GM21381 (cell line): ENCODE measurements around the gene VGF.
A peak's percentile ranks its signal among the peaks of the same experiment; 100 is the strongest.
"Not testable (repeated sequence)": the region's sequence is repeated elsewhere in the genome, so short reads cannot be mapped to it uniquely, and the experiment has no call there.

ENCODE experiments used
- ATAC-seq: cut with Tn5 transposase; IDR thresholded peaks from one replicate; pipeline ENCODE4 v1.9.1; 2021; ENCODE audit warnings: mild to moderate bottlenecking, moderate library complexity; ENCODE audit not compliant: unreplicated experiment

The VGF gene

DNA sequence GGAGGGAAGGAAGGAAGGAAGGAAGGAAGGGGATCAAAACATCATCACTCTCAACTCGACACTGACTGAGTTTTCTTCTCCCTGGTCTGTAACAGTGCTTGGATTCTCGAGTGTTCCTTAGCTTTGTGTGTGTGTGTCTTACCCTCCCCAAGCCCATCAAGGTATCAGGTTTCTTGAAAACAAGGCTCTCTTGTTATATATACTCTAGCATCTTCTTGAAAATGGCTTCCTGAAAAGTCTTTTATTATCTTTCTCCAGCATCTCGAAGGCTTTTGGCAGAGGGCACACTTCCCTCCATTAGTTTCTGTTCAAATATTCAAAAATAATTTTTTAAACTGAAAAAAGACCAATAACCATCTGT lies 25.1 kb downstream of the VGF start:
- ATAC-seq: no peak

DNA sequence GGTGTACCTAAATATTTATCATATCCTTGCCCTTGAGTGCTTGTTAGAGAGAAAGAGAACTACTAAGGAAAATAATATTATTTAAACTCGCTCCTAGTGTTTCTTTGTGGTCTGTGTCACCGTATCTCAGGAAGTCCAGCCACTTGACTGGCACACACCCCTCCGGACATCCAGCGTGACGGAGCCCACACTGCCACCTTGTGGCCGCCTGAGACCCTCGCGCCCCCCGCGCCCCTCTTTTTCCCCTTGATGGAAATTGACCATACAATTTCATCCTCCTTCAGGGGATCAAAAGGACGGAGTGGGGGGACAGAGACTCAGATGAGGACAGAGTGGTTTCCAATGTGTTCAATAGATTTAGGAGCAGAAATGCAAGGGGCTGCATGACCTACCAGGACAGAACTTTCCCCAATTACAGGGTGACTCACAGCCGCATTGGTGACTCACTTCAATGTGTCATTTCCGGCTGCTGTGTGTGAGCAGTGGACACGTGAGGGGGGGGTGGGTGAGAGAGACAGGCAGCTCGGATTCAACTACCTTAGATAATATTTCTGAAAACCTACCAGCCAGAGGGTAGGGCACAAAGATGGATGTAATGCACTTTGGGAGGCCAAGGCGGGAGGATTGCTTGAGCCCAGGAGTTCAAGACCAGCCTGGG lies 27.0 kb downstream of the VGF start:
- no peak for ATAC-seq

DNA sequence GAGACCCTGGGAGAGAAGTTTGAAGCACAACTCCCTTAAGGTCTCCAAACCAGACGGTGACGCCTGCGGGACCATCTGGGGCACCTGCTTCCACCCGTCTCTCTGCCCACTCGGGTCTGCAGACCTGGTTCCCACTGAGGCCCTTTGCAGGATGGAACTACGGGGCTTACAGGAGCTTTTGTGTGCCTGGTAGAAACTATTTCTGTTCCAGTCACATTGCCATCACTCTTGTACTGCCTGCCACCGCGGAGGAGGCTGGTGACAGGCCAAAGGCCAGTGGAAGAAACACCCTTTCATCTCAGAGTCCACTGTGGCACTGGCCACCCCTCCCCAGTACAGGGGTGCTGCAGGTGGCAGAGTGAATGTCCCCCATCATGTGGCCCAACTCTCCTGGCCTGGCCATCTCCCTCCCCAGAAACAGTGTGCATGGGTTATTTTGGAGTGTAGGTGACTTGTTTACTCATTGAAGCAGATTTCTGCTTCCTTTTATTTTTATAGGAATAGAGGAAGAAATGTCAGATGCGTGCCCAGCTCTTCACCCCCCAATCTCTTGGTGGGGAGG lies 27.6 kb downstream of the VGF start:
- no peak for ATAC-seq

DNA sequence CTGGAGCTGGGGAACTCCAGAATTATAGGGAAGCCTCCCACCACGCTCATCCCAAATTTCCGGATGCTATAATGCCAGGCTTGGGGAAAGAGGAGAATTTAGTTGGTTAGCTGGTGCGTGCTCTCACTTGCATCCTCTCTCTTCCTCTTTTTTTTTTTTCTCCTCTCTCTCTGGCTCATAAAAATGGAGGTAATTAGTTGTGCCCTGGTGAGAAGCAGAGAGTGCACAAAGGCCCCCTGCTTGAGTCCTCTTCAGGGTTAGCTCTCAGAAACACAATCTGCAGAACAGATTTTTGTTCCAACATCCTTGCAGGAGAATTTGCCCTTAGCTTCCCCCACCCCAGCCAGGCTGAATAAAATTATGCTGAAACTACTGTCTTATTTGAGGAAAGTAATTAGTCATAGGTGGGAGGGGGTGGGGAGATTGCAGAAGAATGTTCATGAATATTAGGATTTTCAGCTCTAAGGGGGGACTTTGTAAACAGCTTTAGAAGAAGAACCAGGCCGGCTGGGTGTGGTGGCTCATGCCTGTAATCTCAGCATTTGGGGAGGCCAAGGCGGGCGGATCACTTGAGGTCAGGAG lies 30.9 kb downstream of the VGF start:
- ATAC-seq: no peak

DNA sequence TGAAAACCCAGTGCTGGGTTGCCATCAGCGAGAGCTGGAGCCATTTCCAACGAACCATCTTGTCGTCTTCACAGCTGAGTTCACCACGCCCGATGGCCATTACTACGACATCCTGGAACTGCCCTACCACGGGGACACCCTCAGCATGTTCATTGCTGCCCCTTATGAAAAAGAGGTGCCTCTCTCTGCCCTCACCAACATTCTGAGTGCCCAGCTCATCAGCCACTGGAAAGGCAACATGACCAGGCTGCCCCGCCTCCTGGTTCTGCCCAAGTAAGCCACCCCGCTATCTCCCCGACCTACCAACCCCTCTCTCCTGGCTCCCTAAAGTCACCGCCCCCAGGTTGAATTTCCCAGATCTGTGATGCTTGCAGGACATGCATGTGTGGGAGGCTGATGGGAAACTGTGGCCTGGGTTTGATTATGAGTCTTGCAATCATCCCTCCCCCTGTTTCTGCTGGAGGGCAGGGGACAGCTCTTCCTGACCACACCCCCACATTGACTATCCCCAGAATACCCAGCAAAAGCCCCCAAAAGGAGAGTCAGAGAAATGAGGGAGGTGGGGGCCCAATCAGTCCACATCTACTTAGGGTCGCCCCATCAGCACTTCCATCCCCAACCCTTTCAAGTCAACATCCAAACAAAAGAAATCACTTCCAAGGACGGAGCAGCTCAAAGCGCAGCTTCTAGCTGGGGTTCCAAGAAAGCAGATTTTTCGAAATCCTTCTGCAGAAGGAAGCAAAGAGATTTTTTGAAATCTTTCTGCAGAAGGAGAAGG lies 31.6 kb downstream of the VGF start:
- ATAC-seq: no peak

DNA sequence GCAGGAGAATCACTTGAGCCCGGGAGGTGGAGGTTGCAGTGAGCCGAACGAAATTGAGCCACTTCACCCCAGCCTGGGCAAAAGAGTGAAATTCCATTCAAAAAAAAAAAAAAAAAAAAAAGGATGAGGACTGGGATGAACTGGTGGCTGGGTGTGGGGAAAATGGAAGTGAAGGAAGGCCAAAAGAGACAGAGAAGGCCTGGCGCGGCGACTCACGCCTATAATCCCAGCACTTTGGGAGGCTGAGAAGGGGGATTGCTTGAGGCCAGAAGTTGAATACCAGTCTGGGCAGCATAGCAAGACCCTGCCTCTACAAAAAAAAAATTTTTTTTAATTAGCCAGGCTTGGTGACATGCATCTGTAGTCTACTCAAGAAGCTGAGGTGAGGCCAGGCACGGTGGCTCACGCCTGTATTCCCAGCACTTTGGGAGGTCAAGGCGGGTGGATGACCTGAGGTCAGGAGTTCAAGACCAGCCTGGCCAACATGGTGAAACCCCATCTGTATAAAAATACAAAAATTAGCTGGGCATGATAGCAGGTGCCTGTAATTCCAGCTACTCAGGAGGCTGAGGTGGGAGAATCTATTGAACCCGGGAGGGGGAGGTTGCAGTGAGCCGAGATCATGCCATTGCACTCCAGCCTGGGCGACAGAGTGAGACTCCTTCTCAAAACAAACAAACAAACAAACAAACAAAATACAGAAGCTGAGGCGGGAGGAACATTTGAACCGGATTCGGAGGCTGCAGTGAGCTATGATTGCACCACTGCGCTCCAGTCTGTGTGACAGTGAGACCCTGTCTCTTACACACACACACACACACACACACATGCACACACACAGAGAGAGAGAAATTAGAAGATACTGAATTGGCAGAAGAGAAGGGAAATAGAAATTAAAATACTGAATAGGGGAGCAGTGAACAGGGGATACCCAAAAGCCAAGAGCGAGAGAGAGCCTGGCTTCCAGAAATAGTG lies 32.5 kb downstream of the VGF start:
- not testable (repeated sequence) for ATAC-seq

DNA sequence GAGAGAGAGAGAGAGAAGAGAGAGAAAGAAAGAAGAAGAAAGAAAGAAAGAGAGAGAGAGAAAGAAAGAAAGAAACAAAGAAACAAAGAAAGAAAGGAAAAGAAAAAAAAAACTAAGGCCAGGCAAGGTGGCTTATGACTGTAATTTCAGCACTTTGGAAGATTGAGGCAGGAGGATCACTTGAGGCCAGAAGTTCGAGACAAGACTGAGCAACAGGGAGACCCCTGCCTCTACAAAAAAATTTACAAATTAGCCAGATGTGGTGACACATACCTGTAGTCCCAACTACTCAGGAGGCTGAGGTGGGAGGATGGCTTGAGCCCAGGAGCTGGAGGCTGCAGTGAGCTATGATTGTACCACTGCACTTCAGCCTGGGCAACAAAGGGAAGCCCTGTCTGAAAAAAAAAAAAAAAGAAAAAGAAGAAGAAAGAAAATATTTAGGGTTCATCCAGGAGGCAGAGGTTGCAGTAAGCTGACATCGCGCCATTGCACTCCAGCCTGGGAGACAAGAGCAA lies 35.7 kb downstream of the VGF start:
- no peak for ATAC-seq

DNA sequence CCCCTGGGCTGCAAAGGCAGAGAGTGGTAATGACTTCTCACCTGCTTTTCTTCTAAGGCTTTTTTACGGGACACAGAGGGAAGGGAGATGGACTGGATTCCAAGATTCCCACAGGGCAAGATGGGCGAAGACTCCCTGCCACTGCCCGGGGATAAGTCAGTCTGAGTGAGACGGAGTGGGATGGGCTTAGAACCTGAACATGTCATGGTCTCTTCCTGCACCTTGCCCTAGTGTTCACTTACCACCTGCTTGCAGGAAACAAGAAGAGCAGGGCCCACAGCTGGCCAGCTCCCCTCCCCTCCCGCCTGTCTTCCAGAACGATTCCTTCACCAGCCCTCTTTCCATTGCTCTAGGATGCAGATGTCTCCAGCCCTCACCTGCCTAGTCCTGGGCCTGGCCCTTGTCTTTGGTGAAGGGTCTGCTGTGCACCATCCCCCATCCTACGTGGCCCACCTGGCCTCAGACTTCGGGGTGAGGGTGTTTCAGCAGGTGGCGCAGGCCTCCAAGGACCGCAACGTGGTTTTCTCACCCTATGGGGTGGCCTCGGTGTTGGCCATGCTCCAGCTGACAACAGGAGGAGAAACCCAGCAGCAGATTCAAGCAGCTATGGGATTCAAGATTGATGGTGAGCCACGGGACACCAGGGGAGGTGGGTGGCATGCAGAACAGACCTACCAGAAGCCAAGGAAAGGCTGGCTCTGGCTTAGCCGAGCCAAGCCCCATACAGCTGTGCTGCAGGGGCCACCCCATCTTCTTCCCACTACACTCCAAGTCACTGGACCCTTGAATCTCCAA lies 37.1 kb downstream of the VGF start:
- no peak for ATAC-seq

DNA sequence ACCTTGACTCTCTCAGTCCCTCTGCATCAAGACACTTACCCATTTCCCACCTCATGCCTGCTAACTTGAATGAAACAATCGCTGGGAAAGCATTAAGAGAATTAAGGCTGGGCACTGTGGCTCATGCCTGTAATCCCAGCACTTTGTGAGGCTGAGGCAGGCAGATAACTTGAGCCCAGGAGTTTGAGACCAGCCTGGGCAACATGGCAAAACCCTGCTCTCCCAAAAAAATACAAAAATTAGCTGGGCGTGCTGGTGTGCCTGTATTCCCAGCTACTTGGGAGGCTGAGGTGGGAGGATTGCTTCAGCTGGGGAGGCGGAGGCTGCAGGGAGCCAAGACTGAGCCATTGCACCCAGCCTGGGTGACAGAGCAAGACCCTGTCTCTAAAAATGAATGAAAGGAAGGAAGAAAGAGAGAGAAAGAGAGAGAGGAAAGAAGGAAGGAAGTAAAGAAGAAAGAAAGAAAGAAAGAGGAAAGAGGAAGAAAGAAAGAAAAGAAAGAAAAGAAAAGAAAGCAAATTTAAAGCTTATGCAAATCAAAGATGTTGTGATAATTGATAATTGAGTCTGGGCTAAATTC lies 37.8 kb downstream of the VGF start:
- no peak for ATAC-seq

DNA sequence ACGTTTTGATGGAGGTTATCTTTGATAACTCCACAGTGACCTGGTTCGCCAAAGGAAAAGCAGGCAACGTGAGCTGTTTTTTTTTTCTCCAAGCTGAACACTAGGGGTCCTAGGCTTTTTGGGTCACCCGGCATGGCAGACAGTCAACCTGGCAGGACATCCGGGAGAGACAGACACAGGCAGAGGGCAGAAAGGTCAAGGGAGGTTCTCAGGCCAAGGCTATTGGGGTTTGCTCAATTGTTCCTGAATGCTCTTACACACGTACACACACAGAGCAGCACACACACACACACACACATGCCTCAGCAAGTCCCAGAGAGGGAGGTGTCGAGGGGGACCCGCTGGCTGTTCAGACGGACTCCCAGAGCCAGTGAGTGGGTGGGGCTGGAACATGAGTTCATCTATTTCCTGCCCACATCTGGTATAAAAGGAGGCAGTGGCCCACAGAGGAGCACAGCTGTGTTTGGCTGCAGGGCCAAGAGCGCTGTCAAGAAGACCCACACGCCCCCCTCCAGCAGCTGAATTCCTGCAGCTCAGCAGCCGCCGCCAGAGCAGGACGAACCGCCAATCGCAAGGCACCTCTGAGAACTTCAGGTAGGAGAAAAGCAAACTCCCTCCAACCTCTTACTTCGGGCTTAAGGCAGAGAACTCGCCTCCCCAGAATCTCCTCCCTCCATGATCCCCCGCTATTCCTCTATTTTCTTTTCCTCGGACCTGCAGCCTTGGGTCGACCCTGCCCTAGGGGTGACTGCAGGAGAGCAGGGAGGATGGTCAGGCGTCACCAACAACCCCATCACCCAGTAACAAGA lies 38.5 kb downstream of the VGF start, which contains the start of gene SERPINE1:
TSS of gene SERPINE1 (plus strand) at position 454 of the 809 bp plus-strand sequence. CDS start 1,290 bp downstream, outside the sequence.
- ATAC-seq: peak; percentile 43

DNA sequence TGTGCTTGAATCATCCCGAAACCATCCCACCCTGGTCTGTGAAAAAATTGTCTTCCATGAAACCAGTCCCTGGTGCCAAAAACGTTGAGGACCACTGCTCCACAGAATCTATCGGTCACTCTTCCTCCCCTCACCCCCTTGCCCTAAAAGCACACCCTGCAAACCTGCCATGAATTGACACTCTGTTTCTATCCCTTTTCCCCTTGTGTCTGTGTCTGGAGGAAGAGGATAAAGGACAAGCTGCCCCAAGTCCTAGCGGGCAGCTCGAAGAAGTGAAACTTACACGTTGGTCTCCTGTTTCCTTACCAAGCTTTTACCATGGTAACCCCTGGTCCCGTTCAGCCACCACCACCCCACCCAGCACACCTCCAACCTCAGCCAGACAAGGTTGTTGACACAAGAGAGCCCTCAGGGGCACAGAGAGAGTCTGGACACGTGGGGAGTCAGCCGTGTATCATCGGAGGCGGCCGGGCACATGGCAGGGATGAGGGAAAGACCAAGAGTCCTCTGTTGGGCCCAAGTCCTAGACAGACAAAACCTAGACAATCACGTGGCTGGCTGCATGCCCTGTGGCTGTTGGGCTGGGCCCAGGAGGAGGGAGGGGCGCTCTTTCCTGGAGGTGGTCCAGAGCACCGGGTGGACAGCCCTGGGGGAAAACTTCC lies 39.2 kb downstream of the VGF start:
- peak; percentile 66 for ATAC-seq

DNA sequence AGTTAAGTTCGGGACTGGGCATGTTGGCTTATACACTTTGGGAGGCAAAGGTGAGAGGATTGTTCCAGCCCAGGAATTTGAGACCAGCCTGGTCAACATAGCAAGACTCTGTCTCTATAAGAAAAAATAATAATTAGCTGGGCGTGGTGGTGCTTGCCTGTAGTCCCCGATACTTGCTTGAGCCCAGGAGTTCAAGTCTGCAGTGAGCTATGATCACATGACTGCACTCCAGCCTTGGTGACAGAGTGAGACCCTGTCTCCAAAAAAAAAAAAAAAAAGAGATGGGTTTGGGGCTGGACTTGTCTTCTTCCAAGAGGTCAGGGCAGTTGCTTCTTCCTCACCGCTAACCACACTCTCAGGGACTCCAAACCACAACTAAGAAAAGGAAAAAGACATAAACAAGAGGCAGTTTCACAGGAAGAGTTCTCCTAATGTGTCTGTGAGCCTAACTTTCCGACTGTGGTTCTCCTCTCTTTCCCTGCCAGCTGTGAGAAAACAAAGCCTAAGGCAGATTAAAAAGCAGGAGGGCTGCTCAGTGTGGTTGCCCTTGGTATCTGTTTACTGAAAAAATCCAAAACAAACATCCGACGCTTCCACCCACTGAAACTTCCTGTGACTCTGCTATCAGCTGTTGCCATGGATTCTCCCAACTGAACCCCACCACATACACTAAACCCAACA lies 40.9 kb downstream of the VGF start:
- no peak for ATAC-seq

DNA sequence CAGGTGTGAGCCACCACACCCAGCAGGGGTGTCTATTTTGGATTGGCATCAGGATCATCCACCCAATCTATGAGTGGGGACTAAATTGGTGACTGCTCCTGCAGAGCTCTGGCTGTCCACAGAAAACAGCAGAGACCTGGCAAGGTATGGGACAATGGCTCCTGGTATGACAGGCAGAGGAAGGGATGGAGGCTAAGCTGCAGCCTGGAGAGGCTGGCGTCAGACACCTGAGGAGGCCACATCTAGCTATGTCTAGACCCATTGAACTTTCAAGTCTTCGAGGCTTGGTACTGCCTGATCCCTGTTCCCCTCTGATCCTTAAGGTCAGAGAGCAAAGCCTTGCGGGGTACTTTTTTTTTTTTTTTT lies 41.7 kb downstream of the VGF start:
- no peak for ATAC-seq

DNA sequence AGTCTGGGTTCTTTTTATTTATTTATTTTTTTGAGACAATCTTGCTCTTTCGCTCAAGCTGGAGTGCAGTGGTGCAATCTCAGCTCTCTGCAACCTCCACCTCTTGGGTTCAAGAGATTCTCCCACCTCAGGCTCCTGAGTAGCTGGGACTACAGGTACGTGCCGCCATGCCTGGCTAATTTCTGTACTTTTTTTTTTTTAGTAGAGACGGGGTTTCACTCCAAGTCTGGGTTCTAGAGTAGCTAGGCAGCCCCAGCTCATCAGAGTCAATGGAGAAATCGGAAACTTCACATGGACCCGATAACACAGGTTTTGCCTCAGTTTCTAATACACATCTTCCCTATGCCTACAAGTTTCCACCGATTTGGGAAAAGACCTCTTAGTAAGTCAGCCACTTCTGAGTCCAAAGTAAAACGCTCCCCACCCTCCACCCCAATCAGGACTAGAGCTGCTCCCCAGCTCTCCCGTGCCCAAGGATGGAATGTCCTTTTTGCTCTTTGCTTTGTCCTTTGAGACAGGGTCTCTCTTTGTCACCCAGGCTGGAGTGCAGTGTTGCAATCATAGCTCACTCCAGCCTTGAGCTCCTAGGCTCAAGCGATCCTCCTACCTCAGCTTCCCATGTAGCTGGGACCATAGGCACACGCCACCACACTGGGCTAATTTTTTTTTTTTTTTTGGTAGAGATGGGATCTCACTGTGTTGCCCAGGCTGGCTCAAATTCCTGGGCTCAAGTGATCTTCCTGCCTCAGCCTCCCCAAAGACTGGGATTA lies 42.3 kb downstream of the VGF start:
- ATAC-seq: no peak

DNA sequence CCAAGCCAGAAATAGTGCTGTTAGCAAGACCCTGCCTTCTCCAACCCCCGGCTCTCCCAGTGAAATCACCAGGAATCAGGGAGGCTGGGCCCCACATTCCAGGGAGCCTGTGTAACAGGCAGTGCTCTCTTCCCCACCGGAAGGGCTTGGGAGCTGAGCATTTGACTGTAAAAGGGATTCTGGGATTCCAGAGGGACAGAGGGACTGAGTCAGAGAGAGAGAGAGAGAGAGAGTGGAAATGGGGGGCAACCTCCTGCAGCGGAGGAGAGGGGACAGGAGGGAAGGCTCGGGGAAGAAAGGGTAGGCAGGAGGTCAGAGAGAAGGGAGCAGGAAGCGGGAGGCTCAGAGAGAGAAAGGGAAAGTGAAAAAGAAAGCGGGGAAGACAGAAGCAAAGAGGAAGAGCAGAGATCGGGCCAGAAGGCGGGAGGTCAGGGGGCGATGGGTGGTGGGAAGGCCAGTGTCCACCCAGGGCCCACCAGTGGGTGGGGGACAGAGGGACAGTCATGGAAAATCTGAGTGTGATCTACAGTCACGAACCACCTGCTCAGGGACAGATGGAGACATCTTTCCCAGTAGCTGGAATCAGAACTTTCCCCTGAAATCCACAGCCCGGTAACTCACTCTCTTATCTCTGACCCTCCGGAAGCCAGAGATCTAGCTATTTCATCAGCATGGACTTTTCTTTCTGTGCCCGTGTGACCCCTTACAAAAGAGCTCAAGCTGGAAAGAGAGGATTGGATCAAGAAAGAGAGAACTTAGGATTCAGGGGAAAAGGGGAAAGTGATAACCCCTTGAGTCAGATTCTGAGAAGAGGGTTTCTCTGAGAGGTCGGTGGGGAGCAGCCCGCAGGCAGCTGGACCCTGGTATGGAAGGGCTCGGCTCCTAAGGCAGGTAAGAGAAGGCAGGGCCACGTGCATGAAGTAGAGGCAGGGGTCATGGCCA lies 43.1 kb downstream of the VGF start:
- no peak for ATAC-seq

DNA sequence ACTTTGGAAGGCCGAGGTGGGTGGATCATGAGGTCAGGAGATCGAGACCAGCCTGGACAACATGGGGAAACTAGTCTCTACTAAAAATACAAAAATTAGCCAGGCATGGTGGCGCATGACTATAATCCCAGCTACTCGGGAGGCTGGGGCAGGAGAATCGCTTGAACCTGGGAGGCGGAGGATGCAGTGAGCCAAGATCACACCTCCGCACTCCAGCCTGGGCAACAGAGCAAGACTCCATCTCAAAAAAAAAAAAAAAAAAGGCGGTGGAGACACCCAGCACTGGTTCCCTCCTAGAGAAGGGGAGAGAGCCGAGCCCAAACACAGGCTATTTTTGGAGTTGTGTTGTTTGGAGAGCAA lies 43.8 kb downstream of the VGF start:
- ATAC-seq: not testable (repeated sequence)
